HepG2 (cell line): ENCODE data around the gene INTS12. TPM values are rescaled to one million over a fixed set of nuclear protein-coding genes. Genes with fewer than 3 reads are reported as not detected.
A peak's percentile ranks its signal among the peaks of the same experiment; 100 is the strongest.

ENCODE experiments used
- ATAC-seq: fragments of 200-7000 bp; cut with Tn5 transposase; 3 replicates; pipeline ENCODE4 v1.9.1; 2020; ENCODE audit warnings: mild to moderate bottlenecking, moderate library complexity
- Bru-seq: library from RNA; stranded (reverse); fragments of 400-500 nt; gene quantifications from one replicate; lab custom pipeline; 2021; lab: Mats Ljungman, UMichigan
- BruChase-seq, 2 experiments: library from RNA; stranded (reverse); fragments of 400-500 nt; gene quantifications; one replicate each; lab custom pipeline; 2021; lab: Mats Ljungman, UMichigan
- BruUV-seq: library from RNA; stranded (reverse); fragments of 400-500 nt; replicated peaks from 2 replicates; lab custom pipeline; 2021; lab: Mats Ljungman, UMichigan
- CTCF ChIA-PET: fragments of 300-600 bp; formaldehyde crosslinking; extraction: SDS; loops from one replicate; lab custom pipeline; 2021; ENCODE audit warnings: low total read pairs, inconsistent platforms, low intra/inter-chr PET ratio; lab: Yijun Ruan, JAX
- POLR2A ChIA-PET: fragments of 350-600 bp; sonication (Branson Sonifier 250); formaldehyde crosslinking; loops from one replicate; lab custom pipeline; 2020; ENCODE audit warnings: antibody characterized with exemption, inconsistent platforms; lab: Yijun Ruan, JAX
- DNase-seq: peaks from one replicate; pipeline ENCODE4 v3.0.0-alpha.2; 2015; ENCODE audit warnings: low spot score
- FAIRE-seq: peaks from 3 replicates; lab custom pipeline; 2011; peaks lifted over from hg19 to GRCh38; lab: Jason Lieb, UNC
- H2AFZ ChIP-seq: one replicate; pipeline ENCODE4 v1.6.1; 2011; ENCODE audit warnings: low read length, inconsistent platforms
- H3K27ac ChIP-seq: fragments of 300-600 bp; 3 replicates; pipeline ENCODE4 v1.8.0; 2011; ENCODE audit warnings: mixed run types, mild to moderate bottlenecking, mixed read lengths, low read length, inconsistent platforms; ENCODE audit not compliant: insufficient read depth; ENCODE audit errors: extremely low read length
- H3K27me3 ChIP-seq, 2 experiments: fragments of 200-600 bp in 1 of 2; 2 replicates in 1 of 2; 3 replicates in 1 of 2; pipeline versions ENCODE4 v1.6.0 to v1.8.0; 2011; ENCODE audit warnings: low read length in 2 of 2, mild to moderate bottlenecking in 2 of 2, moderate library complexity in 2 of 2, inconsistent platforms in 1 of 2; ENCODE audit not compliant: insufficient read depth in 2 of 2, control insufficient read depth in 1 of 2
- H3K36me3 ChIP-seq, 2 experiments: fragments of 200-600 bp in 1 of 2; replicated peaks in 1 of 2; 2 replicates in 1 of 2; 3 replicates in 1 of 2; pipeline versions ENCODE4 v1.5.1 to v1.8.0; 2011; ENCODE audit warnings: low read length in 2 of 2, inconsistent platforms in 1 of 2; ENCODE audit not compliant: insufficient read depth in 2 of 2, control insufficient read depth in 1 of 2
- H3K4me1 ChIP-seq: 2 replicates; pipeline ENCODE4 v1.5.1; 2012; ENCODE audit warnings: low read length, inconsistent platforms; ENCODE audit not compliant: insufficient read depth
- H3K4me2 ChIP-seq: 2 replicates; pipeline ENCODE4 v1.6.0; 2011; ENCODE audit warnings: low read depth, low read length, inconsistent platforms
- H3K4me3 ChIP-seq, 3 experiments: fragments of 200-600 bp in 1 of 3; sonication (generic), shearing (Covaris generic) in 1 of 3; replicated peaks in 1 of 3; 2 replicates each; pipeline ENCODE4 v1.5.1; 2011 to 2016; ENCODE audit warnings: low read length in 3 of 3, inconsistent platforms in 2 of 3, low read depth in 2 of 3, mild to moderate bottlenecking in 2 of 3, control low read depth in 1 of 3, mixed read lengths in 1 of 3; ENCODE audit not compliant: insufficient read depth in 1 of 3
- H3K79me2 ChIP-seq: one replicate; pipeline ENCODE4 v1.6.1; 2011; ENCODE audit warnings: low read length, inconsistent platforms; ENCODE audit not compliant: insufficient read depth
- H3K9ac ChIP-seq: 2 replicates; pipeline ENCODE4 v1.6.0; 2011; ENCODE audit warnings: mild to moderate bottlenecking, low read depth, low read length, inconsistent platforms; ENCODE audit not compliant: insufficient read depth
- H3K9me3 ChIP-seq: 2 replicates; pipeline ENCODE4 v1.5.1; 2012; ENCODE audit warnings: mild to moderate bottlenecking, low read length
- H4K20me1 ChIP-seq: 2 replicates; pipeline ENCODE4 v1.6.0; 2011; ENCODE audit warnings: inconsistent platforms, mild to moderate bottlenecking, low read length, moderate library complexity; ENCODE audit not compliant: insufficient read depth
- GZF1 ChIP-seq: sonication (generic); formaldehyde crosslinking; IDR thresholded peaks from 2 replicates; pipeline ENCODE4 v1.5.1; 2020; ENCODE audit warnings: mild to moderate bottlenecking, missing genetic modification reagents
- HCFC1 ChIP-seq: fragments of 150-350 bp; IDR thresholded peaks from 2 replicates; pipeline ENCODE4 v1.6.1; 2014; ENCODE audit warnings: low read depth, low read length
- HNF4G ChIP-seq, 2 experiments: sonication (generic) in 1 of 2; formaldehyde crosslinking in 1 of 2; IDR thresholded peaks; 2 replicates each; pipeline versions ENCODE4 v1.4.0 to v1.6.1; 2011 to 2020; ENCODE audit warnings: borderline replicate concordance in 2 of 2, low read depth in 2 of 2, mild to moderate bottlenecking in 2 of 2, low read length in 1 of 2, missing genetic modification reagents in 1 of 2, moderate library complexity in 1 of 2
- HOXA7 ChIP-seq: sonication (generic); formaldehyde crosslinking; IDR thresholded peaks from 2 replicates; pipeline ENCODE4 v1.8.1; 2022; ENCODE audit warnings: mild to moderate bottlenecking, missing genetic modification reagents, moderate library complexity
- MED8 ChIP-seq: sonication (generic); formaldehyde crosslinking; IDR thresholded peaks from 2 replicates; pipeline ENCODE4 v1.8.1; 2023; ENCODE audit warnings: mild to moderate bottlenecking, missing genetic modification reagents; ENCODE audit not compliant: insufficient replicate concordance
- STAG1 ChIP-seq: sonication (generic); formaldehyde crosslinking; IDR thresholded peaks from 2 replicates; pipeline ENCODE4 v1.4.0; 2020; ENCODE audit warnings: missing genetic modification reagents
- TCF7L2 ChIP-seq: IDR thresholded peaks from 2 replicates; pipeline ENCODE4 v1.6.1; 2011; ENCODE audit warnings: mild to moderate bottlenecking, low read depth, low read length, moderate library complexity
- ZNF609 ChIP-seq: sonication (generic); formaldehyde crosslinking; IDR thresholded peaks from 2 replicates; pipeline ENCODE4 v1.4.0; 2020; ENCODE audit warnings: mild to moderate bottlenecking, missing genetic modification reagents, borderline replicate concordance
- ZNF614 ChIP-seq: IDR thresholded peaks from 2 replicates; pipeline ENCODE4 v1.6.1; 2018; ENCODE audit warnings: missing biosample characterization, missing genetic modification reagents, inconsistent platforms, borderline replicate concordance
- ZNF782 ChIP-seq: sonication (generic); formaldehyde crosslinking; IDR thresholded peaks from 2 replicates; pipeline ENCODE4 v1.4.0; 2020; ENCODE audit warnings: missing genetic modification reagents, mild to moderate bottlenecking, borderline replicate concordance
- WGBS: methylation state at CpG from one replicate; pipeline ENCODE4 v1.1.6; 2017; ENCODE audit warnings: low lambda C conversion rate; 5-methylcytosine and 5-hydroxymethylcytosine counted together
- in situ Hi-C: cut with HindIII; loops from 2 replicates; pipeline ENCODE4 v1.10.0; 2017; ENCODE audit warnings: low pct_unique_long_range_greater_than_20kb; ENCODE audit not compliant: extremely low pct_ligation_motif_present
- intact Hi-C: fragments of 100-400 bp; cut with micrococcal nuclease; formaldehyde crosslinking; loops from one replicate; pipeline ENCODE4 v1.10.0; 2022; ENCODE audit not compliant: unreplicated experiment
- long read RNA-seq, 2 experiments: library from RNA in 1 of 2; library from polyadenylated mRNA in 1 of 2; stranded (forward) in 1 of 2; unstranded in 1 of 2; transcript quantifications; one replicate each; pipeline ENCODE4 v2.0.0, GENCODE V29; 2019 to 2022
- polyA minus RNA-seq, 3 experiments: library from RNA; depleted of rRNA, polyadenylated mRNA; stranded (reverse); fragments of >200 nt; gene quantifications; 2 replicates each; pipeline ENCODE4 v1.2.3, GENCODE V29; 2011; ENCODE audit warnings: low replicate concordance in 1 of 3
- polyA plus RNA-seq, 8 experiments: library from polyadenylated mRNA; depleted of rRNA in 3 of 8; stranded (reverse) in 7 of 8; unstranded in 1 of 8; fragments of >200 nt; fragmentation: Illumina TruSeq in 4 of 8; extraction: Trizol in 4 of 8; gene quantifications; 2 replicates each; pipeline versions ENCODE4 v1.2.1 to v1.2.3, GENCODE V29; 2011 to 2016; ENCODE audit warnings: low read depth in 4 of 8, missing spikeins in 1 of 8, mixed read lengths in 1 of 8; ENCODE audit not compliant: insufficient read depth in 1 of 8
- total RNA-seq, 5 experiments: library from RNA; depleted of rRNA; stranded (reverse); fragments of >200 nt; fragmentation: Illumina TruSeq; extraction: Trizol; gene quantifications; 2 replicates each; pipeline ENCODE4 v1.2.3, GENCODE V29; 2016; ENCODE audit warnings: low read depth in 1 of 5

The INTS12 gene
- total RNA-seq (2016; rRNA removed; fragmentation: Illumina TruSeq; extraction: Trizol), result 21.1 and 22.9 TPM in 2 replicates
- 14.8 and 15.8 TPM in 2 replicates for total RNA-seq (2016; cell fraction: cytosol; rRNA removed; fragmentation: Illumina TruSeq; extraction: Trizol; ENCODE audit: low read depth)
- total RNA-seq (2016; cell fraction: insoluble cytoplasmic fraction; rRNA removed; fragmentation: Illumina TruSeq; extraction: Trizol), result 17.9 and 22.1 TPM in 2 replicates
- total RNA-seq (2016; cell fraction: membrane; rRNA removed; fragmentation: Illumina TruSeq; extraction: Trizol), result 19.4 and 20.9 TPM in 2 replicates
- total RNA-seq (2016; cell fraction: nucleus; rRNA removed; fragmentation: Illumina TruSeq; extraction: Trizol), result 19.1 and 20.9 TPM in 2 replicates
- polyA plus RNA-seq (2011; rRNA removed), result 16.0 and 20.2 TPM in 2 replicates
- polyA plus RNA-seq (2011; cell fraction: cytosol; rRNA removed), result 11.3 and 15.3 TPM in 2 replicates
- 10.7 TPM in 2 replicates for polyA plus RNA-seq (2011; cell fraction: nucleus; rRNA removed)
- 14.8 and 15.5 TPM in 2 replicates for polyA plus RNA-seq (2012)
- 10.0 and 11.7 TPM in 2 replicates for polyA plus RNA-seq (2016; cell fraction: cytosol; fragmentation: Illumina TruSeq; extraction: Trizol; ENCODE audit: low read depth)
- 30.2 and 30.6 TPM in 2 replicates for polyA plus RNA-seq (2016; cell fraction: insoluble cytoplasmic fraction; fragmentation: Illumina TruSeq; extraction: Trizol; ENCODE audit: low read depth)
- 15.0 and 16.8 TPM in 2 replicates for polyA plus RNA-seq (2016; cell fraction: membrane; fragmentation: Illumina TruSeq; extraction: Trizol; ENCODE audit: low read depth)
- 26.7 and 29.3 TPM in 2 replicates for polyA plus RNA-seq (2016; cell fraction: nucleus; fragmentation: Illumina TruSeq; extraction: Trizol; ENCODE audit: insufficient read depth, low read depth)
- 7.7 and 14.9 TPM in 2 replicates for polyA minus RNA-seq (2011; rRNA and poly(A)+ RNA removed; ENCODE audit: low replicate concordance)
- polyA minus RNA-seq (2011; cell fraction: cytosol; rRNA and poly(A)+ RNA removed), result 6.8 and 8.8 TPM in 2 replicates
- 23.5 and 28.8 TPM in 2 replicates for polyA minus RNA-seq (2011; cell fraction: nucleus; rRNA and poly(A)+ RNA removed)
- percentile 81 among the genes with signal in this experiment for Bru-seq, nascent RNA
- percentile 66 among the genes with signal in this experiment for BruChase-seq, experiment 1, labeled RNA remaining after a 6-hour chase
- BruChase-seq, experiment 2, labeled RNA remaining after a 2-hour chase, result percentile 68 among the genes with signal in this experiment
- long read RNA-seq, experiment 1, transcript INTS12-206 (7 exons, 1,975 nt), result major isoform, 17 of 36 reads
- long read RNA-seq, experiment 1, partial matches to known transcripts, result 5 of 36 reads
- long read RNA-seq, experiment 1, other reads (novel, unspliced or antisense), result 11 of 36 reads
- long read RNA-seq, experiment 2, transcript INTS12-206 (7 exons, 1,975 nt), result major isoform, 8 of 40 reads
- long read RNA-seq, experiment 2, partial matches to known transcripts, result 19 of 40 reads
- long read RNA-seq, experiment 2, other reads (novel, unspliced or antisense), result 13 of 40 reads

DNA sequence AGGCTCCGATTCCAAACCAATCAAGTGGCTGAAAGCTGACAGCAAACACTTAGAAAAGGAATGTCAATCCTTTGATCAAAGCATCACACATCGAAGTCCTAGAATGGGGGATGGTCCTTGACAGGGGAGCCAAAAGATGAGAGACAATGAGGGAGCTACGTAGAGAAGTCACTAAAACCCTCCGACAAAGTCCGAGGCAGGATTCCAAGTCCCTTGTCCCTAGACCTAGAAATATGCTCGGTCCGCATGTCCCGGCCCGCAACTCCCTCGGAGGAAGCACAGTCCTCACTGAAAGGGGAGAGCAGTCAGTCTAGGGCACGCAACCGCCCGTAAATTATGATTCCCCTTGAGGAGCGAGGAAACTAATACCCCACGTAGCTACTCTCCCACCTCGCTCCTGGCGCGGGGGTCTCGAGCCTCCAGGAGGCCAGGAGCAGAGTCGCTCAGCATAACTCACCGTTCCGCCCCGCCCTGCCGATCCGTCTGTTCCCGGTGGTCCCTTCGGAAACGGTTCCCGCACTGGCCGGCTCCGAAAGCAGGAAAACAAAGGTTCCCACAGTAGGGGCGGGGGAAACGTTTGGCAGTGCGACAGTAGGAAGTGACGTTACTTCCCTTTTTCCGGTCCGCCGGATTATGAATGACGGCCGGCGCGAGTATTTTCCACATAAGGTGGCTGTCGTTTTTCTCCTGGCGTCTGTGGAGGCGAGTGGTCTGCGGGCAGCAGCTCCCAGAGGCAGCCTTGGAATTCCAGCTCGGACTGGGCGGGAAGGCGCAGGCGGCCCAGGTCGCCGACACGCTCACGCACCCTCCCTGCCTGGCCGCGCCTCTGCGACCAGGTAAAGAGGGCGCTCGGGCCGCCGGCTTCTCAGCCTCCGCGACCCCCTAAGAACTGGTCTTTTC is at the start of gene INTS12, which contains the start of gene GSTCD:
TSS of gene INTS12 (minus strand) at position 509 of the 900 bp plus-strand sequence. CDS start 8,684 bp downstream, outside the sequence.
TSS of gene GSTCD (plus strand) at position 604 of the 900 bp plus-strand sequence. CDS start 8,830 bp downstream, outside the sequence.
- CTCF ChIA-PET, result no interaction called here
- Histone ChIP-seq H2AFZ (peak within 1 kb of the TSS; percentile 99), H3K27me3 (no peaks in the 10 kb centered on the region; a peak in 1 of 5 replicates), H3K27ac (peak within 1 kb of the TSS; percentile 90), H3K4me3 (peak within 1 kb of the TSS; percentile 80 to 98 (median 82)), H3K9me3 (no peaks in the 10 kb centered on the region), H3K4me1 (peaks cover 40% of the 10 kb centered on the region), H3K79me2 (peaks cover 62% of the 10 kb centered on the region), H3K4me2 (peak within 1 kb of the TSS; percentile 86), H3K9ac (peak within 1 kb of the TSS; percentile 94), H3K36me3 (no peaks in the 10 kb centered on the region), H4K20me1 (no peaks in the 10 kb centered on the region; the same call in 1 of the 2 replicates)
- intact Hi-C loops (loop anchor here (1.0 to 10.0 kb wide), 4 partner anchors 186 to 606 kb away; partner anchors contain the start of genes AIMP1, NPNT, TBCK and TET2), in situ Hi-C loops (no loop called here)
- WGBS, result 0% methylated on average over 8 of the region's 63 CpGs
- ATAC-seq (peak; percentile 93), FAIRE-seq (no peak), DNase-seq (peak; percentile 82)
- BruUV-seq, result no TSS peak
- POLR2A ChIA-PET, result no interaction called here
- TF ChIP-seq ZNF614 (peak; percentile 97; the same call in 1 of the 2 replicates), STAG1 (CRISPR knock-in tag) (no peak), HNF4G (IDR thresholded peaks at IDR 0.05; ENCODE audit: borderline replicate concordance, low read depth, low read length) (no peak; the same call in 1 of the 2 replicates), HNF4G (CRISPR knock-in tag; IDR thresholded peaks at IDR 0.05; ENCODE audit: borderline replicate concordance, low read depth) (no peak; the same call in 1 of the 2 replicates), HOXA7 (CRISPR knock-in tag) (0 out of 2 replicates have a peak, but pooled peaks have one; percentile 65), TCF7L2 (no peak), MED8 (peak; percentile 78), ZNF609 (CRISPR knock-in tag) (peak; percentile 81; the same call in 1 of the 2 replicates), HCFC1 (peak; percentile 84), GZF1 (peak; percentile 84), ZNF782 (CRISPR knock-in tag) (peak; percentile 59; the same call in 1 of the 2 replicates)
